Caco-2 (cell line): ENCODE results near the gene FBXW10B. TPM values are rescaled to one million over a fixed set of nuclear protein-coding genes. Genes with fewer than 3 reads are reported as not detected.
A peak's percentile ranks its signal among the peaks of the same experiment; 100 is the strongest.

Source experiments
- BruUV-seq: library from RNA; stranded (reverse); fragments of 400-500 nt; replicated peaks from 2 replicates; lab custom pipeline; 2021; lab: Mats Ljungman, UMichigan
- CTCF ChIA-PET: fragments of 300-600 bp; sonication (Branson Sonifier 250); formaldehyde crosslinking; loops from one replicate; lab custom pipeline; 2022; ENCODE audit warnings: antibody characterized with exemption; lab: Charles Lee
- POLR2A ChIA-PET: fragments of 300-600 bp; sonication (Branson Sonifier 250); formaldehyde crosslinking; loops from one replicate; lab custom pipeline; 2022; ENCODE audit warnings: antibody characterized with exemption; lab: Charles Lee
- DNase-seq, 2 experiments: peaks; one replicate each; pipeline versions ENCODE4 v3.0.0 to v3.0.0-alpha.2; 2020 to 2022
- H3K27me3 ChIP-seq: replicated peaks from 2 replicates; pipeline ENCODE4 v1.6.0; 2011; ENCODE audit warnings: low read length; ENCODE audit not compliant: control insufficient read depth, insufficient read depth
- H3K36me3 ChIP-seq: 2 replicates; pipeline ENCODE4 v1.5.1; 2011; ENCODE audit warnings: low read length; ENCODE audit not compliant: control insufficient read depth, insufficient read depth
- H3K4me1 ChIP-seq: fragments of 250-450 bp; sonication (Bioruptor Pico); 2 replicates; pipeline ENCODE4 v1.5.1; 2020; ENCODE audit warnings: mild to moderate bottlenecking
- H3K4me3 ChIP-seq: 2 replicates; pipeline ENCODE4 v1.5.1; 2011; ENCODE audit warnings: low read depth, mild to moderate bottlenecking, control low read depth, low read length
- H3K9me3 ChIP-seq: fragments of 250-450 bp; sonication (Bioruptor Pico); 2 replicates; pipeline ENCODE4 v1.5.1; 2020; ENCODE audit warnings: mild to moderate bottlenecking, moderate library complexity
- H3K27ac Mint-ChIP-seq: one replicate; pipeline ENCODE4 v1.8.0; 2022; ENCODE audit warnings: mixed read lengths; ENCODE audit not compliant: unreplicated experiment
- H3K27me3 Mint-ChIP-seq: one replicate; pipeline ENCODE4 v1.8.0; 2022; ENCODE audit warnings: mixed read lengths; ENCODE audit not compliant: insufficient read depth, unreplicated experiment
- H3K36me3 Mint-ChIP-seq: one replicate; pipeline ENCODE4 v1.8.0; 2022; ENCODE audit warnings: mild to moderate bottlenecking, mixed read lengths; ENCODE audit not compliant: insufficient read depth, unreplicated experiment
- H3K4me1 Mint-ChIP-seq: one replicate; pipeline ENCODE4 v1.8.0; 2022; ENCODE audit warnings: low read depth, mixed read lengths; ENCODE audit not compliant: unreplicated experiment
- H3K4me3 Mint-ChIP-seq: one replicate; pipeline ENCODE4 v1.8.0; 2022; ENCODE audit warnings: mild to moderate bottlenecking, moderate library complexity, mixed read lengths; ENCODE audit not compliant: unreplicated experiment
- H3K9me3 Mint-ChIP-seq: one replicate; pipeline ENCODE4 v1.8.0; 2022; ENCODE audit warnings: mixed read lengths; ENCODE audit not compliant: unreplicated experiment
- CTCF ChIP-seq, 2 experiments: fragments of 200-600 bp in 1 of 2; IDR thresholded peaks; 1 replicate in 1 of 2; 2 replicates in 1 of 2; pipeline versions ENCODE4 v1.5.1 to v1.8.0; 2011 to 2022; ENCODE audit warnings: antibody characterized with exemption in 1 of 2, control low read depth in 1 of 2, inconsistent platforms in 1 of 2, low read depth in 1 of 2, low read length in 1 of 2, mild to moderate bottlenecking in 1 of 2, moderate library complexity in 1 of 2; ENCODE audit not compliant: insufficient read depth in 1 of 2, severe bottlenecking in 1 of 2, unreplicated experiment in 1 of 2
- intact Hi-C: fragments of 100-400 bp; cut with micrococcal nuclease; formaldehyde crosslinking; loops from one replicate; pipeline ENCODE4 v1.10.0; 2022; ENCODE audit not compliant: unreplicated experiment
- total RNA-seq: library from RNA; stranded (reverse); gene quantifications from 2 replicates; pipeline ENCODE4 v1.2.3, GENCODE V29; 2022

Gene FBXW10B
- total RNA-seq, 1 experiment from 2014 or later, result not detected

- Histone ChIP-seq H3K4me1 (peaks cover 28% of the 10 kb centered on the region), H3K4me3 (no peak overlapping the region), H3K27me3 (no peaks in the 10 kb centered on the region), H3K9me3 (no peaks in the 10 kb centered on the region), H3K36me3 (no peaks in the 10 kb centered on the region)
- no peak overlapping the region for H3K4me3 Mint-ChIP-seq
- BruUV-seq, result no TSS peak
- no peak for DNase-seq
- intact Hi-C loops, result no loop called here
- ChIA-PET CTCF (no interaction called here), POLR2A (no interaction called here)
- no peak for TF ChIP-seq CTCF (IDR thresholded peaks at IDR 0.05; ENCODE audit: insufficient read depth in 1 of 2, low read depth in 1 of 2, low read length in 1 of 2, severe bottlenecking in 1 of 2, unreplicated experiment in 1 of 2)
- H3K36me3 Mint-ChIP-seq, result peaks cover 10% of the 10 kb centered on the region
- H3K9me3 Mint-ChIP-seq, result no peaks in the 10 kb centered on the region
- H3K4me1 Mint-ChIP-seq, result peaks cover 2% of the 10 kb centered on the region
- no peak overlapping the region for H3K27ac Mint-ChIP-seq
- no peaks in the 10 kb centered on the region for H3K27me3 Mint-ChIP-seq
These were observed 43.2 kb upstream of the FBXW10B start for GRCh38 chr17:15662681-15663080.

DNA sequence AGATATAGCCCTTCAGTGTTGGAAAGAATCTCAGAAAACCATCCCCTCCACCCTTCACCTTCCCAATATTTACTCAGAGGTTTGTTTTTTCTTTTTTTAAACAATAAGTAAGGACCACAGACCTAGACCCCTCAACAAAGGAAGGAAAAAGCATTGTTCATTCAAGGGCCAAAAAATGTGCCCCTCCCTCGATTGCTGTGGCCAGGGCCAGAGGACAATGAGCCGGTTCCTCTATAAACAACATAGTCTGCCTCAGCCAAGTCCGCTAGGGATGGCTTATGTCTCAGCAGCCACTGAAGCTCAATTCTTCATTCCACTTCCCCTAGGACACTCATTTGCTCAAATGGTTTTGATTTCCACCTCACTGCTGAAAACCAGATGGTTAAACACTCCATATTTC is 40.6 kb upstream of the FBXW10B start:
- H3K27ac Mint-ChIP-seq, result peak overlapping the region; percentile 72
- no peak overlapping the region for H3K4me3 ChIP-seq
- CTCF ChIA-PET, result no interaction called here
- intact Hi-C loops, result no loop called here
- TF ChIP-seq CTCF (IDR thresholded peaks at IDR 0.05; ENCODE audit: insufficient read depth in 1 of 2, low read depth in 1 of 2, low read length in 1 of 2, severe bottlenecking in 1 of 2, unreplicated experiment in 1 of 2), result no peak
- peaks cover 44% of the 10 kb centered on the region for H3K4me1 ChIP-seq
- H3K27me3 ChIP-seq, result no peaks in the 10 kb centered on the region
- H3K9me3 Mint-ChIP-seq, result no peaks in the 10 kb centered on the region
- no peaks in the 10 kb centered on the region for H3K36me3 ChIP-seq
- no peak for DNase-seq
- peaks cover 15% of the 10 kb centered on the region for H3K36me3 Mint-ChIP-seq
- no peaks in the 10 kb centered on the region for H3K9me3 ChIP-seq
- POLR2A ChIA-PET, result no interaction called here
- no peaks in the 10 kb centered on the region for H3K27me3 Mint-ChIP-seq
- no peak overlapping the region for H3K4me3 Mint-ChIP-seq
- no TSS peak for BruUV-seq
- H3K4me1 Mint-ChIP-seq, result peaks cover 12% of the 10 kb centered on the region

DNA sequence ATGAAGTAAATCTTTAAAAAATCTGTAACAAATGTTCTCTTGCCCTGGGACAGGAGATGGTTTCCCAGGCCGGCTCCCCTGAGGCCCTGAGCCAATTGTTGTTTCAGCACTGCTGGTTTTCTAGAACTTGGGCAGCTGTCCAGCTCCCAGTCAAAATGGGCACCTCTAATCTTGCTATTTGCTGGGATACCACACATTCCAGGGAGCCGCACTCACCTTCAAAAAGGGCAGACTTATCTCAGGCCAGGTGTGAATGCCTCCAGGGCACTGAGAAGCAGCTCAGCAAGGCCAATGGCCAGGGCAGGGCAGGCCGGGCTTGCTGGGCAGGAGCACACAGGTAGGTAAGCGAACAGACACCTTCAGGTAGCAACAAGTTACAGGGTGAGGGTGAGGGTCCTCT is 40.2 kb upstream of the FBXW10B start:
- intact Hi-C loops, result loop anchor here (5.0 kb wide), 1 partner anchor 38 kb away; the partner anchor contains the start of gene ZNF286A
- no peak overlapping the region for H3K4me3 ChIP-seq
- H3K4me3 Mint-ChIP-seq, result no peak overlapping the region
- no peaks in the 10 kb centered on the region for H3K36me3 ChIP-seq
- BruUV-seq, result no TSS peak
- H3K27me3 ChIP-seq, result no peaks in the 10 kb centered on the region
- DNase-seq, result peak; percentile 63 to 85
- H3K36me3 Mint-ChIP-seq, result peaks cover 15% of the 10 kb centered on the region
- peaks cover 46% of the 10 kb centered on the region for H3K4me1 ChIP-seq
- no peak for TF ChIP-seq CTCF (IDR thresholded peaks at IDR 0.05; ENCODE audit: insufficient read depth in 1 of 2, low read depth in 1 of 2, low read length in 1 of 2, severe bottlenecking in 1 of 2, unreplicated experiment in 1 of 2)
- peaks cover 17% of the 10 kb centered on the region for H3K4me1 Mint-ChIP-seq
- H3K9me3 ChIP-seq, result no peaks in the 10 kb centered on the region
- CTCF ChIA-PET, result no interaction called here
- peak overlapping the region; percentile 72 for H3K27ac Mint-ChIP-seq
- no peaks in the 10 kb centered on the region for H3K27me3 Mint-ChIP-seq
- POLR2A ChIA-PET, result interaction anchor here (0.7 kb wide), 1 partner anchor 40 kb away, joined by 5 read pairs; the partner anchor contains the start of gene ZNF286A
- H3K9me3 Mint-ChIP-seq, result no peaks in the 10 kb centered on the region
